Gastroesophageal sphincter (tissue), 4 donors: Measurements from ENCODE around the gene PRR15L. TPM values are rescaled to one million over a fixed set of nuclear protein-coding genes. Genes with fewer than 3 reads are reported as not detected.
"Not testable (repeated sequence)": the region's sequence is repeated elsewhere in the genome, so short reads cannot be mapped to it uniquely, and the experiment has no call there.

Experiments
- ATAC-seq: fragments of 150-250 bp; one replicate; pipeline ENCODE4 v1.9.1; 2016; ENCODE audit warnings: mild to moderate bottlenecking, moderate library complexity
- H3K27ac ChIP-seq, 4 donors: fragments of 200-600 bp; sonication (generic) in 3 of 4; 1 replicate in 3 of 4; 2 replicates in 1 of 4; pipeline ENCODE4 v1.5.1; 2016 to 2019
- H3K27me3 ChIP-seq: fragments of 200-600 bp; sonication (generic); one replicate; pipeline ENCODE4 v1.5.1; 2019
- H3K36me3 ChIP-seq, 2 donors: fragments of 200-600 bp; sonication (generic); one replicate each; pipeline ENCODE4 v1.5.1; 2019; ENCODE audit warnings: control low read depth in 1 of 2
- H3K4me1 ChIP-seq, 3 donors: fragments of 200-600 bp; sonication (generic); 1 replicate in 2 of 3; 2 replicates in 1 of 3; pipeline ENCODE4 v1.5.1; 2016 to 2019; ENCODE audit warnings: control low read depth in 2 of 3
- H3K4me3 ChIP-seq, 2 donors: fragments of 200-600 bp; sonication (generic); one replicate each; pipeline ENCODE4 v1.5.1; 2019; ENCODE audit warnings: mild to moderate bottlenecking in 1 of 2, moderate library complexity in 1 of 2
- H3K9me3 ChIP-seq, 3 donors: fragments of 200-600 bp; sonication (generic); one replicate each; pipeline ENCODE4 v1.5.1; 2017 to 2019; ENCODE audit warnings: control low read depth in 2 of 3
- EP300 ChIP-seq: sonication (generic); formaldehyde crosslinking; IDR thresholded peaks from one replicate; pipeline ENCODE4 v1.6.1; 2017; ENCODE audit warnings: antibody characterized with exemption, mild to moderate bottlenecking
- POLR2A ChIP-seq, 2 donors: fragments of 450-650 bp; IDR thresholded peaks; one replicate each; pipeline ENCODE4 v1.6.1; 2017; ENCODE audit warnings: antibody characterized with exemption in 2 of 2, mild to moderate bottlenecking in 2 of 2, moderate library complexity in 1 of 2
- POLR2AphosphoS5 ChIP-seq: sonication (generic); formaldehyde crosslinking; IDR thresholded peaks from one replicate; pipeline ENCODE4 v1.6.1; 2017; ENCODE audit warnings: antibody characterized with exemption
- WGBS, 2 donors: methylation state at CpG; one replicate each; pipeline ENCODE4 v1.1.5; 2018; ENCODE audit warnings: low coverage in 1 of 2; 5-methylcytosine and 5-hydroxymethylcytosine counted together
- total RNA-seq, 4 donors: library from RNA; depleted of rRNA; stranded (reverse); fragments of >200 nt; gene quantifications; one replicate each; pipeline ENCODE4 v1.1.0, GENCODE V29; 2016
- TF ChIP-seq, protein P1 (sequence below), 4 experiments: fragments of 200-600 bp in 2 of 4; fragments of 450-650 bp in 2 of 4; sonication (generic) in 1 of 4; IDR thresholded peaks; one replicate each; pipeline ENCODE4 v1.5.1; 2017 to 2019; ENCODE audit warnings: antibody characterized with exemption in 4 of 4, mild to moderate bottlenecking in 2 of 4, moderate library complexity in 2 of 4

Gene PRR15L
- total RNA-seq, 4 donors from 2014 or later: 0.19 to 3.5 TPM; not detected in 2

DNA sequence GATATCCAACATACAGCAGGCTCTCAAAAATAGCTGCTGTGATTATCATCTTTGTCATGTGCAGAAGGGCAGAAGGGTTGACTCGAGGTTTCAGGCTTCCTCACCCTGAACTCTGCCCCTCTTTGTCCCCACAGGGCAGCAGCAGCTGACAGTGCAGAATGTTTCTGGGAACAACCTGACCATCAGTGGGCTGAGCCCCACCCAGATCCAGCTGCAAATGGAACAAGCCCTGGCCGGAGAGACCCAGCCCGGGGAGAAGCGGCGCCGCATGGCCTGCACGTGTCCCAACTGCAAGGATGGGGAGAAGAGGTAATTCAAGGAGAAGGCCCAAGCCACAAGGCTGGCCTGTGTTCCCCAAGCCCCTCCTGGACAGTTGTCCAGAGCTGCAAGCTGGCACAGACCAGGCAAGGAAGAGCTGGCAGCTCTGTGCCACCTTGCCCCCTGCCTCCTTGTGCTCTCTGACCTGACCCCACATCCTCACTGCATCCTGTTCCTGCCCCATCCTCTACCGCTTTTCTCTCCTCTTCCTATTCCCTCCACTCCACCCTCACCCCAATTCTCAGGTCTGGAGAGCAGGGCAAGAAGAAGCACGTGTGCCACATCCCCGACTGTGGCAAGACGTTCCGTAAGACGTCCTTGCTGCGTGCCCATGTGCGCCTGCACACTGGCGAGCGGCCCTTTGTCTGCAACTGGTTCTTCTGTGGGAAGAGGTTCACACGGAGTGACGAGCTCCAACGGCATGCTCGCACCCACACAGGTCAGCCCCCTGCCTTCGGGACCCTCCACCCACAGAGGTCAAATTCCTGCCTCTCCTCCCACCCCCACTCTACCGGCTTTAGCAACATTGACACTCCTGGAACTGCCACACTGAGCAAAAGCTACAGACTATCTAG is 32.7 kb downstream of the PRR15L start:
- H3K27me3 ChIP-seq: no peaks in the 10 kb centered on the region
- TF ChIP-seq POLR2AphosphoS5 (no peak), POLR2A (IDR thresholded peaks at IDR 0.05) (no peak), EP300 (no peak)
- TF ChIP-seq, protein P1, sequence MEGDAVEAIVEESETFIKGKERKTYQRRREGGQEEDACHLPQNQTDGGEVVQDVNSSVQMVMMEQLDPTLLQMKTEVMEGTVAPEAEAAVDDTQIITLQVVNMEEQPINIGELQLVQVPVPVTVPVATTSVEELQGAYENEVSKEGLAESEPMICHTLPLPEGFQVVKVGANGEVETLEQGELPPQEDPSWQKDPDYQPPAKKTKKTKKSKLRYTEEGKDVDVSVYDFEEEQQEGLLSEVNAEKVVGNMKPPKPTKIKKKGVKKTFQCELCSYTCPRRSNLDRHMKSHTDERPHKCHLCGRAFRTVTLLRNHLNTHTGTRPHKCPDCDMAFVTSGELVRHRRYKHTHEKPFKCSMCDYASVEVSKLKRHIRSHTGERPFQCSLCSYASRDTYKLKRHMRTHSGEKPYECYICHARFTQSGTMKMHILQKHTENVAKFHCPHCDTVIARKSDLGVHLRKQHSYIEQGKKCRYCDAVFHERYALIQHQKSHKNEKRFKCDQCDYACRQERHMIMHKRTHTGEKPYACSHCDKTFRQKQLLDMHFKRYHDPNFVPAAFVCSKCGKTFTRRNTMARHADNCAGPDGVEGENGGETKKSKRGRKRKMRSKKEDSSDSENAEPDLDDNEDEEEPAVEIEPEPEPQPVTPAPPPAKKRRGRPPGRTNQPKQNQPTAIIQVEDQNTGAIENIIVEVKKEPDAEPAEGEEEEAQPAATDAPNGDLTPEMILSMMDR (IDR thresholded peaks at IDR 0.05): no peak
- no peak overlapping the region for H3K27ac ChIP-seq
- H3K36me3 ChIP-seq: peaks cover 0 to 83% of the 10 kb centered on the region in 2 donors
- no peak for ATAC-seq
- WGBS, 2 donors: 40 to 79% methylated on average over 1 to 3 of the region's 23 CpGs
- H3K4me1 ChIP-seq: peaks cover 0 to 11% (median 0%) of the 10 kb centered on the region in 3 donors
- no peaks in the 10 kb centered on the region for H3K9me3 ChIP-seq
- no peak overlapping the region for H3K4me3 ChIP-seq

DNA sequence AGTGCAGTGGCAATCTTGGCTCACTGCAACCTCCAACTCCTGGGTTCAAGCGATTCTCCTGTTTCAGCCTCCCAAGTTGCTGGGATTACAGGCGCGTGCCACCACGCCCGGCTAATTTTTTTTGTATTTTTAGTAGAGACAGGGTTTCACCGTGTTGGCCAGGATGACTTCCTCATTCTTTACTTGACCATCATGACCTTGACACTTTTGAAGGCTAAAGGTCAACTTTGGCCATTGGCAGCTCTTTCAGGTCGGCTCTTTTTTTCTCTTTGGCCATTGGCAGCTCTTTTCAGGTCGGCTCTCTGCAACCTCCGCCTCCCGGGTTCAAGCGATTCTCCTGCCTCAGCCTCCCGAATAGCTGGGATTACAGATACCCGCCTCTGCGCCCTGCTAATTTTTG is 37.8 kb downstream of the PRR15L start:
- H3K9me3 ChIP-seq, ATAC-seq, H3K27ac ChIP-seq, H3K4me3 ChIP-seq, H3K27me3 ChIP-seq: not testable (repeated sequence)
- 87 to 92% methylated on average over 3 to 14 of the region's 14 CpGs for WGBS, 2 donors
- Histone ChIP-seq H3K4me1 (peaks cover 0 to 30% (median 0%) of the 10 kb centered on the region in 3 donors), H3K36me3 (peaks cover 0 to 55% of the 10 kb centered on the region in 2 donors)

DNA sequence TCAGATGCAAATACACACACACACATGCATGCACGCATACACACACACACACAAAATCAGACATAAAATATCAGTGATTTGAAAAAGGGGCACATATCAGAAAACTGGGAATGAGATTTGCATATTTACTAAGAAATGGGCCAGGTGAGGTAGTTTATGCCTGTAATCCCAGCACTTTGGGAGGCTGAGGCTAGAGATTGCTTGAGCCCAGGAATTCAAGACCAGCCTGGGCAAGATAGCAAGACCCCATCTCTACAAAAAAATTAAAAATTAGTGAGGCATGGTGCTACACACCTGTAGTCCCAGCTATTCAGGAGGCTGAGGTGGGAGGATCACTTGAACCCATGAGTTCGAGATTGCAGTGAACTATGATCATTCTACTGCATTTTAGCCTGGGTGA is 38.7 kb downstream of the PRR15L start:
- no peak for ATAC-seq
- WGBS, 2 donors: 90 to 94% methylated on average over 2 of the region's 2 CpGs
- Histone ChIP-seq H3K4me3 (no peak overlapping the region), H3K4me1 (peaks cover 0 to 38% (median 0%) of the 10 kb centered on the region in 3 donors), H3K27me3 (no peaks in the 10 kb centered on the region), H3K9me3 (no peaks in the 10 kb centered on the region), H3K36me3 (peaks cover 0 to 46% of the 10 kb centered on the region in 2 donors), H3K27ac (no peak overlapping the region)
- TF ChIP-seq, protein P1 (IDR thresholded peaks at IDR 0.05): no peak
- no peak for TF ChIP-seq POLR2A (IDR thresholded peaks at IDR 0.05)
- no peak for TF ChIP-seq POLR2AphosphoS5
- no peak for TF ChIP-seq EP300

DNA sequence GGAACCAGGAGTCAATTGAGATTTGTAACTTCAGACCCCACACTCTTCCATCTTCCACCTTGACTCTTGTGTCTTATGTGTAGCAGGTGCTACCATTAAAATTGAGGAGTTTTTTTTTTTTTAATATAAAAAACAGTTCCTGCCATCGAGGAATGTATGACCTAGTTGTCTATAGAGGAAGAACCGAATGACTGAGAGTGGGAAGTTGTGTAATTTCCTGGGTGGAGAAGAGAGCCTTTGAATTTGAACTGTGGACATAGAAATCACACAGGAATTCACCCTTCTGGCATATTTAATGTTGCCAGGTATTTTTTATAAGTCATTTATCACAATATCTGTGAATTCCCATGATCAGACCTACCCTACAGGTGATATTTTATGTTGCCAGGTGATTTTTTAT is 39.7 kb downstream of the PRR15L start:
- no peak for ATAC-seq
- 50 to 66% methylated on average over 2 of the region's 2 CpGs for WGBS, 2 donors
- Histone ChIP-seq H3K9me3 (no peaks in the 10 kb centered on the region), H3K4me1 (peaks cover 0 to 40% (median 0%) of the 10 kb centered on the region in 3 donors), H3K27me3 (no peaks in the 10 kb centered on the region), H3K4me3 (no peak overlapping the region), H3K36me3 (peaks cover 0 to 36% of the 10 kb centered on the region in 2 donors), H3K27ac (peak overlapping the region in 1 of 4 donors; percentile 18)
- TF ChIP-seq POLR2AphosphoS5 (no peak), POLR2A (IDR thresholded peaks at IDR 0.05) (no peak), EP300 (no peak)
- TF ChIP-seq, protein P1 (IDR thresholded peaks at IDR 0.05): no peak

DNA sequence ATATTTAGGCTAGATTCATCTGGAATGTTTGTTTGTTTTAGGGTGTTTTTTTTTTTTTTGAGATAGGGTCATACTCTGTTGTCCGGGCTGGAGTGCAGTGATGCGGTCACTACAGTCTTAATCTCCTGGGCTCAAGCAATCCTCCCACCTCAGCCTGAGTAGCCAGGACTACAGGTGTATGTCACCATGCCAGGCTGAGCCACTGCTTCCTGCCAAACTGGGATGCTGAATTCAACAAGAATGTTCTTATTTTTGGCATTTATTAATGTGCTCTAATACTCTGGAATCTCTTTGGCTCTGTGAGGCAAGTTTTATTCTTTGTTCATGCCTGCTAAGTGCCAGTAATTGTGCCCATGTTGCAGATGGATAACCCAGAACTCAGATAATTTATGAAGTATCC is 40.1 kb downstream of the PRR15L start:
- peaks cover 0 to 32% of the 10 kb centered on the region in 2 donors for H3K36me3 ChIP-seq
- no peaks in the 10 kb centered on the region for H3K27me3 ChIP-seq
- TF ChIP-seq POLR2AphosphoS5 (no peak), EP300 (no peak), POLR2A (IDR thresholded peaks at IDR 0.05) (no peak)
- TF ChIP-seq, protein P1 (IDR thresholded peaks at IDR 0.05): no peak
- H3K4me1 ChIP-seq: peaks cover 0 to 40% (median 0%) of the 10 kb centered on the region in 3 donors
- ATAC-seq: no peak
- H3K4me3 ChIP-seq: no peak overlapping the region
- H3K27ac ChIP-seq: peak overlapping the region in 1 of 4 donors; percentile 18
- no peaks in the 10 kb centered on the region for H3K9me3 ChIP-seq
- 49 to 76% methylated on average over 2 of the region's 2 CpGs for WGBS, 2 donors
